ENCODE data around the gene DUSP8. TPM values are rescaled to one million over a fixed set of nuclear protein-coding genes. Genes with fewer than 3 reads are reported as not detected.
A peak's percentile ranks its signal among the peaks of the same experiment; 100 is the strongest.
"Not testable (repeated sequence)": the region's sequence is repeated elsewhere in the genome, so short reads cannot be mapped to it uniquely, and the experiment has no call there.

Gene DUSP8
- total RNA-seq, 1 donor from 2014 or later, result 7.7 TPM

DNA sequence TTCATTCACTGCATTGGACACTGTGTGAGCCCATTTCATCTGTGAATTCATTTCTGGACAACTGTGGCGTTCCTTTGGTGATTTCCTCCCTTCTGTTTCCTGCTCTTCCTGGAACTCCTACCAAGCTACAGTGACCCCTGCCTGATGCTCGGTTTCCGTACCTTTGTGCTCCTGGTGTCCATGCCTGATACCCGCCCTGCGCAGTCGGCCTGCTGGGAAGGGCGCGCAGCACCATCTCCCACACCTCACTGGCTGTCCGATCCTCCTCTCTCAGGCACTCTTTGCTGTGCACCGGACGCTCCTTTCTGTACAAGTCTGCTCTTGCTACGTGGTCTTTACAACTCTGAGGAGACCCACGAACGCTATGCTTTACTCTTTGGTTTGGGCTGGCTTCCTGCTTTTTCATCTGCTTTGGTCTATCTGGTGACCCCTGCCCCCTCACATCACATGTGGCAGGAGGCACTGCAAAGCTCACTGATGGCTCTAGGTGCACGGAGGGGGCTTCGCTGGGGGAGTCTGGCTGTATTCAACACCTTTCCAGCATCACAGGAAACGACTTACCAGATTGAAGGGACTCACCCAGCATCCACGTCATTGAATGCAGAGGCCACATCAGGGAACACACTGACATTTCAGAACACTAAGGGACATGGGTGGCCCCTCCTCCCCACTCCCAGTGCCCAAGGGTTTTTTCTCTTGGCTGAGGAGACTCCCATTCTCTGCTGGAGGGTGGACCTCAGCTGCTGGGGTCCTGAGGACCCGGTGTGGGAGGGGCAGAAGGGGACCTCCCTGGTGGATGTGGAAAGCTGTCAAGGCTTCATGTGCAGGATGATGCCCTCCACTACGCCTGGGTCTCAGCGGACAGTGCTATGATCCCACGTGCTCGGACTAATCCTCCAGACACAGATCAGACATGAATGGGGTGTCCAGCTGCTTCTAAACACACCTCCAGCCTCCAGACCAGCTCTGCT, 58.5 kb downstream of the DUSP8 start:
- DNase-seq (no peak), ATAC-seq (ENCODE audit: poor library complexity) (no peak)
- intact Hi-C loops (cut with DNase I), result loop anchor here (5.0 kb wide), 1 partner anchor 56 kb away; no protein-coding TSS in a partner anchor

DNA sequence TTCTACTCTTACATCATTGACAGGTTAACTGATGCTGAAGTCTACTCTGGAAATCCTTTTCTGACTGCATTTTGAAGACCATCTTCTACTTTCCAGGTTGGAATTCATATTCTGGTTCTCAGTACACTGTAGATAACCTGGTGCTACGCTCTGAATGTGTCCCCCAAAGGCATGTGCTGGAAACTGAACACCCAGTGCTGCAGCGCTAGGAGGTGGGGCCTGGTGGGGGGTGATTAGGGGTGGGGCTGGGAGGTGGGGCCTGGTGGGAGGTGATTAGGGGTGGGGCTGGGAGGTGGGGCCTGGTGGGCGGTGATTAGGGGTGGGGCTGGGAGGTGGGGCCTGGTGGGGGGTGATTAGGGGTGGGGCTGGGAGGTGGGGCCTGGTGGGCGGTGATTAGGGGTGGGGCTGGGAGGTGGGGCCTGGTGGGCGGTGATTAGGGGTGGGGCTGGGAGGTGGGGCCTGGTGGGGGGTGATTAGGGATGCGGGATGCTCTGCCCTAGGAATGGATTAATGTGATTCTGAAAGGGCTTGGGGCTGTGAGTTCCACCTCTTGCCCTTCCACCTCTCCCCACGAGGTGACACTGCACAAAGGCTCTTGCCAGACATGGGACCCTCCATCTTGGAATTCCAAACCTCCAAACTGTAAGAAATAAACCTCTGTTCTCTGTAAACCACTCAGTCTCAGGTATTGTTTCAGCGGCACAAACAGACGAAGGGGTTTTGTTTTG, 59.4 kb downstream of the DUSP8 start:
- not testable (repeated sequence) for ATAC-seq (ENCODE audit: poor library complexity); DNase-seq
- intact Hi-C loops (cut with DNase I), result loop anchor here (5.0 kb wide), 1 partner anchor 55 kb away; no protein-coding TSS in a partner anchor

DNA sequence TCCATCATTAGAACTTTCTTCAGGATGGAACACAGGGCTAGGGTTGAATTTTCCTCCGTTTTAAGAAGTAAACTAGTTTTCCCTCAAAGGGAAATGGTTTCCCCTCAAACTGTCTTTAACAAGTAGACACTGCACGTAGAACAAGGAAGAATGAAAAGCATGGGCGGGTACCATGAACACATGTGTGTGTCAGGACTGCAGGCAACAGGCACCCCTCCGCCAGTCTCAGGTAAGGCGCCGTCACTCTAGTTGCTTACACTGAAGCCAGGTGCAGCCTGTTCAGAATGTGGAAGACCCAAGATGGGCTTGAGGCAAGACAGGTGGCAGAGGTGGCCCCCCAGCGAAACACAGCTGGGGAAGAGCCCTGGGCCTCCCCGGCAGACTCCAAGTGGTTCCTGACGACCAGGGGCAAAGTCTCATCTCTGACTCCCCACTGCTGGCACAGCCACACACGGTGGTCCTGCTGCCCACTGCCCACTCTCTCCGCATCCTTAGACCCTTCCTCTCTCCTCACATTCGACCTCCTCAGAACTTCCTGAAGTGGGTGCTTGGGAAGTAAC, 60.1 kb downstream of the DUSP8 start:
- DNase-seq, result no peak
- intact Hi-C loops (cut with DNase I), result loop anchor here (5.0 kb wide), 1 partner anchor 55 kb away; no protein-coding TSS in a partner anchor
- no peak for ATAC-seq (ENCODE audit: poor library complexity)

DNA sequence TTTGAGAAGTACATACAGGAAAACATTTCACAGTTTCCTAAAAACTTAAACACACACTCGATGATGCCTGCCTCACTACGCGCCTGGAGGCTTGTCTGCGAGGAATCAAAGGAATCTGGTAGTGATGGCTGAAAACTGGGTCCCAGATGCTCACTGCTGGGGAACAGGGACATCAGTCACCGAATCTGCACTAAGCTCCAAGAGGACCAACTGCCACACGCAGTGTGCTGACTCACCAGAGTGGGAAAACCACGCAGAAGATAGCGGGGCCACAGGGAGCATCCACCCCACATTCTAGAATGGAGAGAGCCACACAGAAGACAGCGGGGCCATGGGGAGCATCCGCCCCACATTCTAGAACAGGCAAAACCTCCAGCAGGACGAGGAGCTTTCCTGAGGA, 61.1 kb downstream of the DUSP8 start:
- no peak for DNase-seq
- ATAC-seq (ENCODE audit: poor library complexity), result no peak
- intact Hi-C loops (cut with DNase I), result loop anchor here (5.0 kb wide), 1 partner anchor 54 kb away; no protein-coding TSS in a partner anchor

DNA sequence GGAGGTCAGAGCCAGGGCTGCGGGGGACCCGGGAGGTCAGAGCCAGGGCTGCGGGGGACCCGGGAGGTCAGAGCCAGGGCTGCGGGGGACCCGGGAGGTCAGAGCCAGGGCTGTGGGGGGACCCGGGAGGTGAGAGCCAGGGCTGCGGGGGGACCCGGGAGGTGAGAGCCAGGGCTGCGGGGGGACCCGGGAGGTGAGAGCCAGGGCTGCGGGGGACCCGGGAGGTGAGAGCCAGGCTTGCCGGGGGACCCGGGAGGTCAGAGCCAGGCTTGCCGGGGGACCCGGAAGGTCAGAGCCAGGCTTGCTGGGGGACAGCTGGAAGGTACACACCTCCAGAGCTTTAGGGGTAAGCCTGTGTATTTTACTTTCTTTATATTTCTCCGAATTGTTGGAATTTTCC, 61.7 kb downstream of the DUSP8 start:
- not testable (repeated sequence) for ATAC-seq (ENCODE audit: poor library complexity); DNase-seq
- intact Hi-C loops (cut with DNase I), result loop anchor here (5.0 kb wide), 1 partner anchor 53 kb away; no protein-coding TSS in a partner anchor

DNA sequence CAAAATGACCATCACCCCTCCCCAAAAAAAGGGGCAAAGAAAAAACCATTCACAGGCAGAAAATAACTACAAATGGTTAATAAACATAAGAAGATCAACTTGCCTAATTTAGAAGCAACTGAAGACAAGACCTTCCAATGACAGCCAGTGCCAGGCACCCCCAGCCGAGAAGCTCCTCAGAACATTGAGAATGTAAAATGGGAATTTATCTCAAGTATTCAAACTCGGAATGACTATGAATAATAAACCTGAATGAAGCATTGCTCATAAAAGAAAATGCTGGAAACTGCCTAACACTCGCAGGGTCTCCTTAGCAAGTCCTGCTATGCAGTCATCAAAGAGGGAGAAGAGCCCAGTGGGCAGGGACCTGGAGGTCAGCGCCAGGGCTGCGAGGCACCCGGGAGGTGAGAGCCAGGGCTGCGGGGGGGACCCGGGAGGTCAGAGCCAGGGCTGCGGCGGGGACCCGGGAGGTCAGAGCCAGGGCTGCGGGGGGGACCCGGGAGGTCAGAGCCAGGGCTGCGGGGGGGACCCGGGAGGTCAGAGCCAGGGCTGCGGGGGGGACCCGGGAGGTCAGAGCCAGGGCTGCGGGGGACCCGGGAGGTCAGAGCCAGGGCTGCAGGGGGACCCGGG, 62.3 kb downstream of the DUSP8 start:
- intact Hi-C loops (cut with DNase I), result loop anchor here (5.0 kb wide), 1 partner anchor 52 kb away; no protein-coding TSS in a partner anchor
- DNase-seq (no peak), ATAC-seq (ENCODE audit: poor library complexity) (no peak)

DNA sequence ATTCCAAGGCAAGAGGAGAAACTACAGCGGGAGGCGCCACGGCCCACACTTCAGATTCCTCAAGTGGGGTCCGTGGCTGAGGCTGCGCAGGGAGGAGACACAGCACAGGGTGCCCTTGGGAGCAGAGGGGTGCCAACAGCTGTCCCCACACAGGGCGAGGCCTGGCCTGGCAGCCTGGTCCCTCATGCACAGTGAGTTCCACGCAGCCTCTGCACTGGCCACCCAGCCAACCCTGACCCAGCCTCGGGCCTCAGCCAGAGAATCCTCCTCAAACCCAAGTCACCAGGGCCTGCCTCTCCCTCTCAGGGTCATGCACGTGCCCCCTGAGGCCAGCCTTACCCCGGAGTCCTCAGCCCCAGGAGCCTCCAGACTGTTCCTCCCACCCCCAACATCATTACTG, 63.1 kb downstream of the DUSP8 start:
- no peak for ATAC-seq (ENCODE audit: poor library complexity)
- DNase-seq, result peak; percentile 36
- intact Hi-C loops (cut with DNase I), result no loop called here

DNA sequence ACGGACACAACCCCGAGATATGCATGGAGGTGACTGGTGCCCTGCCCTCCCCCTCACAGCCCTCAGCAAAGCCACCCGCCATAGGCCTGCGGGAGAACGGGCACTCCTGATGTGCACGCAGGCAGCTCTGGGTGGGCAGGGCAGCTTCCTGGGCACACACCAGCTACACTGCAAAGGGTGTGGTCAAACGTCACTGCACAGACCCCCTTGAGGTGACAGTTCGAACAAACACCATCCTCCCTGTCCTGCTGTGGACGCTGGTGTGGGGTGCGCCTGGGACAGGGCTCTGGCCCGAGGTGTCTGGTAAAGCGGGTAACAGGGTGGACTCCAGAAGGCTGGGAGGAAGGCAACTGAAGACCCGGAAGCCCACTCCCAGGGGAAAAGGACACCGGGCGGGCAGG, 63.6 kb downstream of the DUSP8 start:
- ATAC-seq (ENCODE audit: poor library complexity) (no peak), DNase-seq (peak; percentile 37)
- intact Hi-C loops (cut with DNase I), result no loop called here

DNA sequence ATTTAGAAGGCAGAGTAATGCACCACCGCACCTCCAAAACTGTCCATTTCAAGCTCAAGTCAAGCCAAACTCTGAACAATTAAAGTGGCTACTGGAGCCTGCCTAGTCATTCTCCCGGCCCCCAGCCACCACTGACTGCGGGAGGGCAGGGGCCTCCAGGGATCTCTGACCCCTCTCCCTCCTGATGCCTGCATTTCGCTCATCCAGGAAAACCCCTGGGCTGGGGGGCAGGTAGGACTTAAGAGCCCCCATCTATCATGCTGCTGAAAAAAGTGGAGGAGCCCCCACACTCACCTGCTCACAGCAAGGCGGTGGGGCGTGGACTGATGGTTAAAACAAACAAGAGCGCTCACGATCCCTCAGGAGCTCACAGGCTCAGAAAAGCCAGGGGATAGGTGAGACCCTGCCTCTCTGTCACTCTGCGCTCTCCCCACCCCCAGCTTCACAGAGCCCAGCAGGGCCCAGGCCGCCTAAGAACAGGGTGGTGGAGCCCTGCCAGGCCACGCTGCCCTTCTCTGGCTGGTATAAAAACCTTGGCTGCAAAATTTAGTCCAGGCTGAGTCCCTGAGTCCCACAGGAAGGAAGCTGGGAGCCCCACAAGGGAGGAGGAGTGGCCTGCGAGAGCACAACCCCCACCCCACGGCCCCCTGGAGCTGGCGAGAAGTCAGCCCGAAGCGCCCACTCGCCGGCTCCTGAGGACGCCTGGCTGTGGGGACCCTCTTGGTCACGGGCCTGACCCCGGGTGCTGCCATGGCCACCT, 64.5 kb downstream of the DUSP8 start:
- ATAC-seq (ENCODE audit: poor library complexity) (peak; percentile 49), DNase-seq (peak; percentile 70)
- intact Hi-C loops (cut with DNase I), result no loop called here

DNA sequence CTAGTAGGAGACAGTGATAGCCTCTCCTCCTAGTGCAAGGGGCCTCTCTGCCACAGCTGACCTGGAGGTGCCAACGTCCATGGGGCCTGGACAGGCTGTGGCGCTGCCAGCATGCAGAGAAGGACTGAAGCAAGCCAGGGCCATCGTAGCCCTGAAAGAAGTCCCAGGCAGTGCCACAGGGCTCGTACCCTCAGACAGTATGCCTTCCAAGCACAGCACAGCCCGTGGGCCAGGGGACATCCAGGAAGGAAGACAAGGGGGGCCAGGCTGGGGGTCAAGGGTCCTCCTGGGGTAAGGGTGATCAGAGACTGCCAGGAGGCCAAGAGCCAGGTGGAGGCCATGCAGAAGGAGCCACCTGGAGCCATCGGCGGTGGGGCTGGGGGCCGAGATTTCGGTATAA, 65.1 kb downstream of the DUSP8 start:
- intact Hi-C loops (cut with DNase I), result no loop called here
- ATAC-seq (ENCODE audit: poor library complexity), result no peak
- peak; percentile 41 for DNase-seq

DNA sequence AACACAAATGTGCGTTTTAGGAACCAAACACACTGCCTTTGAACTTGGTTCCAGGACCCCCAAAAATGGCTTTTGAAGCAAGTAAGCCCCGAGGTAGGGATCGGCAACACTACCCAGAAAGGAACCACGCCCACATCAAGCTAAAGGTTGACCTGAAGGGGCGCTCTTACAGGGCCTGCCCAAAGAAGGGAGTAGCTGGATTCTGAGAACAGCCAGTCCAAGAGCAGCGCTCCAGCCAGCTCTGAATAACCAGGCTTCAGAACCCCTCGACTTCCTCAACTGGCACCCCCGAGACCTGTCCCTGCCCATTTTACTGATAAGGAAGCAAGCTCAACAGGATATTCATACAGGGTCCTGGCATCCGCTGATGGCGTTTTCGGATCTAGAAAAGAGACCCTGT, 66.6 kb downstream of the DUSP8 start:
- intact Hi-C loops (cut with DNase I), result no loop called here
- no peak for ATAC-seq (ENCODE audit: poor library complexity)
- DNase-seq, result no peak

DNA sequence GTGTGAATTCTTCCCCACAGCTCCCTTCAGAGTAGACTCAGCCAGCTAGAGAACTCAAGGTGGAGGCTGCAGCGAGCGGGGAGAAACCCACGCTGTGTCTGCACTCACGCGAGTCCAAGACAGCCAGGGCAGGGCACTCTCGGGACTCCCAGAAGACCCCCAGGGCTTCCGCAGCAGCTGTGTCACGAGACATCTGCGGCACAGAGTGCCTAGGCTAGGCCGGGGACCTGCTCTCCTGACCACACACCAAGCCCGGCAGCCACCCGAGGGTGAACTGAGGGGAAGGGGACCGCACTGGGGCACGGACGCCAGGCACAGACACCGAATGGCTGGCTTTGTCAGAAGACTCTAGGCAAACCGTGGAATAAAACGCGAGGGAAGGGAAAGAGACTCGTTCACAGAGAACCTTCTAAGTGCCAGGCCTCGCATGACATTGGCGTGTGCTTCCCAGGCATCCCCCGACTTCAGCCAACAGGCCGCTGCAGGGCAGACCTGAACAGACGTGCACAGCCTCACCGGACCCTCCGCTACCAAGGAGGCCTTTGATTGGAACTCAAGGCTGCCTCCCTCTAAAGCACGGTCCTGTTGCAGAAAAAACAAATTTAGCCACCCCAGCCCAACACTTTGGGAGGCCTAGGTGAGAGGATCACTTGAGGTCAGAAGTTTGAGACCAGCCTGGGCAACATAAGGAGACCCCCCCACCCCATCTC, 67.3 kb downstream of the DUSP8 start:
- intact Hi-C loops (cut with DNase I), result no loop called here
- ATAC-seq (ENCODE audit: poor library complexity) (no peak), DNase-seq (peak; percentile 28)

DNA sequence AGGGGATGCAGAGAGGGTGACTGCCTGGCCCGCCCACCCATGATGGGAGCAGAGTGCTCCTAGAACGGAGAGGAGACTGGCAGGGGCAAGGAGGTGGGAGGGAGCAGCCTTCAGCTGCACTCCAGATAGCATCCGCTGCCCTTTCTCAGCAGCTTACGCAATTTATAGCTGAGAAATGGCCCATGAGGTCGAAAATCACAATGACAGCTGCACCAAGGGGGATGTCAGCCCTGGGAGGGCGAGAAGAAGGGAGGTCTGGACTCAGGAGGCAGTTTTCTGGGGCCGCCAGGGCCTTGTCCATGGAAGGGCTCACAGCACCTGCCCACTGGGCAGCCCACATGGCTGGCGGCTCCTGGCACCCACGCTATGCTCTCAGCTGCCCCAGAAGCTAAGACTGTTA, 67.9 kb downstream of the DUSP8 start:
- no peak for ATAC-seq (ENCODE audit: poor library complexity)
- intact Hi-C loops (cut with DNase I), result no loop called here
- peak; percentile 31 for DNase-seq

Other genes with a start within 250 kb of the DUSP8 start
- gene BRSK2, start 182.3 kb downstream of the DUSP8 start, total RNA-seq, result 0.67 TPM
- 46.1 TPM for gene MOB2, start 85.5 kb downstream of the DUSP8 start, total RNA-seq
- gene KRTAP5-1, start 13.0 kb upstream of the DUSP8 start, total RNA-seq, result not detected
- not detected for gene KRTAP5-2, start 26.0 kb upstream of the DUSP8 start, total RNA-seq
- not detected for gene KRTAP5-3, start 36.2 kb upstream of the DUSP8 start, total RNA-seq
- not detected for gene KRTAP5-4, start 49.9 kb upstream of the DUSP8 start, total RNA-seq
- not detected for gene KRTAP5-5, start 57.5 kb upstream of the DUSP8 start, total RNA-seq
- gene KRTAP5-6, start 124.9 kb upstream of the DUSP8 start, total RNA-seq, result not detected
- 1.1 TPM for gene IFITM10, start 178.3 kb upstream of the DUSP8 start, total RNA-seq
- gene CTSD, start 191.7 kb upstream of the DUSP8 start, total RNA-seq, result 986 TPM